ENCODE data around the gene MNT. TPM values are rescaled to one million over a fixed set of nuclear protein-coding genes. Genes with fewer than 3 reads are reported as not detected.

The MNT gene
- total and polyA plus RNA-seq, 9 of the 15 experiments (the other 6 are each of a cell fraction or from before 2014, with no cell fraction given), result 0.18 to 23.8 (median 5.3) TPM

GRCh38 chr17:2335726-2336214 is 65.1 kb downstream of the MNT start:
- in situ Hi-C loops (cut with MboI), result no loop called here
- peak overlapping the region; percentile 96 to 97 for H3K9ac ChIP-seq (ENCODE audit: insufficient read depth in 1 of 2, low read depth in 2 of 2, low read length in 2 of 2)
- intact Hi-C loops (cut with micrococcal nuclease), result no loop called here
- peaks cover 68% of the 10 kb centered on the region for H3K79me2 ChIP-seq (ENCODE audit: control insufficient read depth, insufficient read depth, low read length)
- H2AFZ ChIP-seq (ENCODE audit: low read depth, low read length), result peak overlapping the region; percentile 71; the same call in 1 of the 2 replicates
- DNase-seq (ENCODE audit: extremely low read depth in 1 of 4, low spot score in 3 of 4) (peak in 2 of 4 experiments; percentile 17 to 26), ATAC-seq (no peak), FAIRE-seq (no peak)
- 0% methylated on average over 11 of the region's 17 CpGs for WGBS (ENCODE audit: insufficient coverage, low coverage, missing lambda C conversion rate)
- H3K4me2 ChIP-seq (ENCODE audit: insufficient read depth, low read length), result peak overlapping the region; percentile 93
- CTCF ChIA-PET (ENCODE audit: low intra/inter-chr PET ratio), result no interaction called here
- H4K20me1 ChIP-seq (replicated peaks; ENCODE audit: control insufficient read depth, insufficient read depth, low read length), result no peaks in the 10 kb centered on the region
- POLR2A ChIA-PET, result interaction anchor here (0.6 to 2.0 kb wide), 10 partner anchors 9 to 1081 kb away, joined by 3 to 6 read pairs (median 3); no protein-coding TSS in a partner anchor
- no peaks in the 10 kb centered on the region for H3K9me1 ChIP-seq (ENCODE audit: control insufficient read depth, insufficient read depth, low read length)
- no peaks in the 10 kb centered on the region; the same call in 1 of the 2 replicates for H3K9me3 ChIP-seq (replicated peaks; ENCODE audit: control insufficient read depth, insufficient read depth, low read depth, low read length)
- no peak for TF ChIP-seq ILK (tag; IDR thresholded peaks at IDR 0.05; ENCODE audit: borderline replicate concordance, low read depth)
- 0 out of 2 replicates have a peak, but pooled peaks have one; percentile 79 for TF ChIP-seq GABPA (tag; conservative IDR thresholded peaks at IDR 0.05; ENCODE audit: low read depth)
- TF ChIP-seq SIN3A (IDR thresholded peaks at IDR 0.05; ENCODE audit: borderline replicate concordance in 2 of 2, control insufficient read depth in 1 of 2, low read depth in 2 of 2, low read length in 2 of 2), result peak in 1 of 2 experiments; percentile 37; a peak in 1 of 4 replicates
- peak; percentile 71 for TF ChIP-seq CHD1 (IDR thresholded peaks at IDR 0.05; ENCODE audit: low read length)
- H3K36me3 ChIP-seq (ENCODE audit: control insufficient read depth, insufficient read depth, low read length), result peaks cover 48% of the 10 kb centered on the region
- peak overlapping the region; percentile 81 for H3K27ac ChIP-seq (ENCODE audit: extremely low read depth, low read depth, low read length)
- peak overlapping the region; percentile 68 for H3K4me3 ChIP-seq
- no peaks in the 10 kb centered on the region for H3K27me3 ChIP-seq (ENCODE audit: control insufficient read depth in 2 of 2, insufficient read depth in 2 of 2, low read length in 2 of 2)
- TSS peak; percentile 59 for BruUV-seq (replicated peaks)
- H3K4me1 ChIP-seq (replicated peaks in 1 of 2; ENCODE audit: control insufficient read depth in 2 of 2, insufficient read depth in 2 of 2, low read length in 2 of 2), result peaks cover 16 to 21% of the 10 kb centered on the region in 2 experiments; a peak in 4 of 5 replicates

Small RNA genes within 50 kb of the gene (small RNA-seq; reads per million reads assigned to genes)
- gene AC006435.3 (not detected), gene AC006435.4 (not detected)

Other genes starting within 250 kb of the MNT start
- 6.9 and 7.3 TPM in 2 replicates for gene SMG6, start 97.3 kb downstream of the MNT start, total RNA-seq (2014; rRNA removed)
- 5.7 and 6.1 TPM in 2 replicates for gene SMG6, start 97.3 kb downstream of the MNT start, total RNA-seq (2014; rRNA removed; fragmentation: Illumina TruSeq; extraction: Trizol)
- gene SMG6, start 97.3 kb downstream of the MNT start, total RNA-seq (2015; rRNA removed; fragmentation: Illumina TruSeq; extraction: Trizol), result 6.0 TPM in 2 replicates
- 12.8 and 13.7 TPM in 2 replicates for gene SMG6, start 97.3 kb downstream of the MNT start, total RNA-seq (2021)
- gene SMG6, start 97.3 kb downstream of the MNT start, polyA plus RNA-seq (2011; rRNA removed), result 1.7 and 3.6 TPM in 2 replicates
- gene SMG6, start 97.3 kb downstream of the MNT start, polyA plus RNA-seq (2014; fragmentation: Illumina TruSeq; extraction: Trizol), result 13.9 TPM in 2 replicates
- gene SMG6, start 97.3 kb downstream of the MNT start, polyA plus RNA-seq (2014; fragmentation: Nextera tagmentation; extraction: Ambion mirVana), result under 1 TPM; 0.44 to 0.45 TPM
- 5.5 and 5.8 TPM in 2 replicates for gene SMG6, start 97.3 kb downstream of the MNT start, polyA plus RNA-seq (2014; rRNA removed)
- gene SRR, start 97.1 kb downstream of the MNT start, total RNA-seq (2014; rRNA removed), result 6.7 and 7.4 TPM in 2 replicates
- 3.7 and 5.0 TPM in 2 replicates for gene SRR, start 97.1 kb downstream of the MNT start, total RNA-seq (2014; rRNA removed; fragmentation: Illumina TruSeq; extraction: Trizol)
- 4.3 and 7.0 TPM in 2 replicates for gene SRR, start 97.1 kb downstream of the MNT start, total RNA-seq (2015; rRNA removed; fragmentation: Illumina TruSeq; extraction: Trizol)
- gene SRR, start 97.1 kb downstream of the MNT start, total RNA-seq (2021), result 8.1 and 9.9 TPM in 2 replicates
- gene SRR, start 97.1 kb downstream of the MNT start, polyA plus RNA-seq (2011; rRNA removed), result 19.4 and 19.5 TPM in 2 replicates
- 6.6 and 9.5 TPM in 2 replicates for gene SRR, start 97.1 kb downstream of the MNT start, polyA plus RNA-seq (2014; fragmentation: Illumina TruSeq; extraction: Trizol)
- 10 to 100 TPM; 10.0 to 14.7 TPM for gene SRR, start 97.1 kb downstream of the MNT start, polyA plus RNA-seq (2014; fragmentation: Nextera tagmentation; extraction: Ambion mirVana)
- gene SRR, start 97.1 kb downstream of the MNT start, polyA plus RNA-seq (2014; rRNA removed), result 4.9 and 7.9 TPM in 2 replicates
- 87.5 and 90.0 TPM in 2 replicates for gene TSR1, start 64.6 kb downstream of the MNT start, total RNA-seq (2014; rRNA removed)
- gene TSR1, start 64.6 kb downstream of the MNT start, total RNA-seq (2014; rRNA removed; fragmentation: Illumina TruSeq; extraction: Trizol), result 58.4 and 59.9 TPM in 2 replicates
- 55.2 and 55.5 TPM in 2 replicates for gene TSR1, start 64.6 kb downstream of the MNT start, total RNA-seq (2015; rRNA removed; fragmentation: Illumina TruSeq; extraction: Trizol)
- gene TSR1, start 64.6 kb downstream of the MNT start, total RNA-seq (2021), result 59.3 and 62.6 TPM in 2 replicates
- 15.6 and 16.4 TPM in 2 replicates for gene TSR1, start 64.6 kb downstream of the MNT start, polyA plus RNA-seq (2011; rRNA removed)
- 58.1 and 60.3 TPM in 2 replicates for gene TSR1, start 64.6 kb downstream of the MNT start, polyA plus RNA-seq (2014; fragmentation: Illumina TruSeq; extraction: Trizol)
- 10 to 100 TPM; 16.4 to 41.1 TPM for gene TSR1, start 64.6 kb downstream of the MNT start, polyA plus RNA-seq (2014; fragmentation: Nextera tagmentation; extraction: Ambion mirVana)
- gene TSR1, start 64.6 kb downstream of the MNT start, polyA plus RNA-seq (2014; rRNA removed), result 35.5 and 36.8 TPM in 2 replicates
- gene SGSM2, start 63.6 kb downstream of the MNT start, total RNA-seq (2014; rRNA removed), result 14.8 and 15.9 TPM in 2 replicates
- gene SGSM2, start 63.6 kb downstream of the MNT start, total RNA-seq (2014; rRNA removed; fragmentation: Illumina TruSeq; extraction: Trizol), result 4.9 and 9.1 TPM in 2 replicates
- gene SGSM2, start 63.6 kb downstream of the MNT start, total RNA-seq (2015; rRNA removed; fragmentation: Illumina TruSeq; extraction: Trizol), result 11.8 and 13.0 TPM in 2 replicates
- gene SGSM2, start 63.6 kb downstream of the MNT start, total RNA-seq (2021), result 15.3 and 20.2 TPM in 2 replicates
- gene SGSM2, start 63.6 kb downstream of the MNT start, polyA plus RNA-seq (2011; rRNA removed), result 20.7 and 22.6 TPM in 2 replicates
- gene SGSM2, start 63.6 kb downstream of the MNT start, polyA plus RNA-seq (2014; fragmentation: Illumina TruSeq; extraction: Trizol), result 14.9 and 16.3 TPM in 2 replicates
- gene SGSM2, start 63.6 kb downstream of the MNT start, polyA plus RNA-seq (2014; fragmentation: Nextera tagmentation; extraction: Ambion mirVana), result under 1 TPM; 0.20 to 0.62 TPM
- 24.1 and 26.3 TPM in 2 replicates for gene SGSM2, start 63.6 kb downstream of the MNT start, polyA plus RNA-seq (2014; rRNA removed)
- gene METTL16, start 110.8 kb upstream of the MNT start, total RNA-seq (2014; rRNA removed), result 15.9 and 20.2 TPM in 2 replicates
- 20.6 and 22.0 TPM in 2 replicates for gene METTL16, start 110.8 kb upstream of the MNT start, total RNA-seq (2014; rRNA removed; fragmentation: Illumina TruSeq; extraction: Trizol)
- gene METTL16, start 110.8 kb upstream of the MNT start, total RNA-seq (2015; rRNA removed; fragmentation: Illumina TruSeq; extraction: Trizol), result 18.3 and 18.5 TPM in 2 replicates
- gene METTL16, start 110.8 kb upstream of the MNT start, total RNA-seq (2021), result 26.9 and 30.5 TPM in 2 replicates
- gene METTL16, start 110.8 kb upstream of the MNT start, polyA plus RNA-seq (2011; rRNA removed), result 17.3 and 19.8 TPM in 2 replicates
- 18.4 and 20.8 TPM in 2 replicates for gene METTL16, start 110.8 kb upstream of the MNT start, polyA plus RNA-seq (2014; fragmentation: Illumina TruSeq; extraction: Trizol)
- gene METTL16, start 110.8 kb upstream of the MNT start, polyA plus RNA-seq (2014; fragmentation: Nextera tagmentation; extraction: Ambion mirVana), result 10 to 100 TPM; 12.1 to 14.1 TPM
- gene METTL16, start 110.8 kb upstream of the MNT start, polyA plus RNA-seq (2014; rRNA removed), result 20.1 and 23.3 TPM in 2 replicates
- 23.8 and 32.6 TPM in 2 replicates for gene PAFAH1B1, start 192.6 kb upstream of the MNT start, total RNA-seq (2014; rRNA removed)
- 54.6 and 66.5 TPM in 2 replicates for gene PAFAH1B1, start 192.6 kb upstream of the MNT start, total RNA-seq (2014; rRNA removed; fragmentation: Illumina TruSeq; extraction: Trizol)
- 45.0 and 48.2 TPM in 2 replicates for gene PAFAH1B1, start 192.6 kb upstream of the MNT start, total RNA-seq (2015; rRNA removed; fragmentation: Illumina TruSeq; extraction: Trizol)
- 66.4 and 72.4 TPM in 2 replicates for gene PAFAH1B1, start 192.6 kb upstream of the MNT start, total RNA-seq (2021)
- gene PAFAH1B1, start 192.6 kb upstream of the MNT start, polyA plus RNA-seq (2011; rRNA removed), result 46.8 and 55.2 TPM in 2 replicates
- 40.2 and 48.8 TPM in 2 replicates for gene PAFAH1B1, start 192.6 kb upstream of the MNT start, polyA plus RNA-seq (2014; fragmentation: Illumina TruSeq; extraction: Trizol)
- 10 to 100 TPM; 32.1 to 37.3 TPM for gene PAFAH1B1, start 192.6 kb upstream of the MNT start, polyA plus RNA-seq (2014; fragmentation: Nextera tagmentation; extraction: Ambion mirVana)
- 23.3 and 27.3 TPM in 2 replicates for gene PAFAH1B1, start 192.6 kb upstream of the MNT start, polyA plus RNA-seq (2014; rRNA removed)

Data from K562 (cell line).